GM12892 (cell line): Measurements from ENCODE around the gene TF.

Experiments used
- POLR2A ChIP-seq: IDR thresholded peaks from 2 replicates; pipeline ENCODE4 v1.6.1; 2011; ENCODE audit warnings: low read depth, low read length, control low read depth
- POLR2AphosphoS5 ChIP-seq: IDR thresholded peaks from 2 replicates; pipeline ENCODE4 v1.6.1; 2011; ENCODE audit warnings: low read depth, low read length, control low read depth
- TAF1 ChIP-seq: IDR thresholded peaks from 2 replicates; pipeline ENCODE4 v1.6.1; 2011; ENCODE audit warnings: low read depth, mild to moderate bottlenecking, control low read depth, low read length, borderline replicate concordance

GRCh38 chr3:133820129-133820528 lies 73.9 kb downstream of the TF start:
- no peak for TF ChIP-seq TAF1
- TF ChIP-seq POLR2AphosphoS5 = no peak
- no peak for TF ChIP-seq POLR2A
